GM21723 (cell line): ENCODE results near the gene EDN2.

ENCODE experiments used
- ATAC-seq: cut with Tn5 transposase; IDR thresholded peaks from one replicate; pipeline ENCODE4 v1.9.1; 2021; ENCODE audit warnings: mild to moderate bottlenecking, moderate library complexity; ENCODE audit not compliant: unreplicated experiment

The EDN2 gene

DNA sequence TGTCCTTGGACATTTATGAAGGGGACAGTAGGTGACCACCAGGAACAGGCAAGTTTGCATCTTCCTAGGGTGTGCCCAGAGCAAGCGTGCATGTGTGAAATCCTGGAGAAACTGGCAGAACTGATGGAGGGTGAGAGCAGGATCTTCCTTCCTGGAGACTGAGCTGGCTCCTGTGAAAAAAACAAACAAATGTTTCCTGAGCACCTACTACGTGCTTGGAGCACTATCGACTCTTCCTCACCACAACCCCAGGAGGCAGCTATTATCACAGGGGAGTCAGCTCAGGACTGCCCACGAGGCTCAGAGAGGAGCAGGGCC, 1.5 kb upstream of the EDN2 start:
- no peak for ATAC-seq

DNA sequence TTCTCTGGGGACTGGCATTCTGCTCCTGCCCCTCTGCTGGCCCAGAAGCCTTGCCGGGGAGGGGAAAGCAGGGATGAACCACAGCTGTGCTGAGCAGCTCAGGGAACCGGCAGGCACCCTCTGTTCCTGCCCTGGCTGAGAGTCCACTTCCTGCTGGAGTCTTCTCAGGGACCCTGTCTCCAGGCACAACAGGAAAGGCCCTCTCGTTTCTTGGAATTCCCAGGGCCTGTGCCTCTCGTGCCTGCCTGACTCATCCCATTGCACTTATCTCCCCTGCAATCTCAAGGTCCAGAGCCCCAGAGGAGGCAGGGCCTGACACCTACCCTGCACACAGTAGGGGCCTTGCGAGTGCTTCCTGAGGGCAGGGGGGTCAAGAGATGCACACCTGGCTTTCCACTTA, 1.1 kb upstream of the EDN2 start:
- no peak for ATAC-seq

DNA sequence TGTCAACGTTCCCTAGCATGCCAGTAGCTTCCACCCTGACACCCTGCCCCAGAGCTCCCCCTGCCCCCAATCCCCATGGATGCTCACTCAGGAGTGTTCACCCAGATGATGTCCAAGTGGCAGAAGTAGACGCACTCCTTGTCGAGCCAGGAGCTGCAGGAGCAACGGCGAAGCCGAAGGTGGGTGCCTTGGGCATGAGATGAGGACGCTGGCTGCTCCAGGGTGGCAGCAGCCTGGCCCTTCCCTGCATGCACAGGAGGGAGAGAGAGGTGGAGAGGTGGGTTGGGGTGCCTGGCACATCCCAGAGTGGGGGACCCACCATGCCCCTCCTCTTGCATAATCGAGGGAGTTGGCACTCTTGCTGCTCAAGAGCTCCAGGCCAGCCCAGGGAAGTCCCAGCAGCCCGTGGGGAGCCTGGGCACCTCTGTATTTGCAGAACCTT, 502 bp downstream of the EDN2 start:
- ATAC-seq, result no peak

DNA sequence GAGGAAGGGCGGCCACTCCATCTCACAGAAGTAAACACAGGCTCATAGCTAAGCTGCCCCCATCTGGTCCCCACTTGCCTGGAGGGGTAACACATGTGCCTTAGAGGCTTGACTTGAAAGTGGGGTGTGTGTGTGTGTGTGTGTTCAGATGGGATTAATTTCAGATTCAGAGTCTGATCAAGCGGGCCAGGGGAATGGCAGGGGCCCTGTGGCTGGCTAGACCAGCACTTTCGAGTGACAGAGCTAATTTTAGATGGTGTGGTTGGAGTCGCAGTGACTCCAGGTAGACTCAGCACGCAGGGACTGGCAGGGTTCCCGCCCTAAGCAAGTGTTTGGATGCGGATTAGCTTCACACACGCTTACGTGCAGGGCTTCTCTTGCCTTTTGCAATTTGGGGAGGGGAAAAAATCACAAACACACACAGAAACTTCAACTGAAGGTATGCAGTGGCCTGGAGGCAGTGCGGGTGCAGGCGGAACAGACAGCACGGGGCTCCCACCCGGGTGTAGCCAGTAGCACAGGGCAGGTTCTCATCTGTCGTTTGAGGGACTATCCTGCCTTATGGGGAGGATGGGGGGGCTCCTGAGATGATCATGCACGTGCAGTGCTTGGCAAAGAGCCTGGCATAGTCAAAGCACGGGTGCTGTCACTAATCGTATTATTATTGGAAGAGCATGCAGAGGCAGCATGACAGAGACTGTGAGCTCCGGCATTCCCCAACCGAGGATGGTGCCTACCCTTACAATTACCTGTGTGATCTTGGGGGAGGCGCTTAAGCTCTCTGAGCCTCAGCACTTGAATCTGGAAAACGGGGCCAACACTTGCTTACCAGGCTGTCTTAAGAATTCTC, 1.3 kb downstream of the EDN2 start:
- no peak for ATAC-seq

DNA sequence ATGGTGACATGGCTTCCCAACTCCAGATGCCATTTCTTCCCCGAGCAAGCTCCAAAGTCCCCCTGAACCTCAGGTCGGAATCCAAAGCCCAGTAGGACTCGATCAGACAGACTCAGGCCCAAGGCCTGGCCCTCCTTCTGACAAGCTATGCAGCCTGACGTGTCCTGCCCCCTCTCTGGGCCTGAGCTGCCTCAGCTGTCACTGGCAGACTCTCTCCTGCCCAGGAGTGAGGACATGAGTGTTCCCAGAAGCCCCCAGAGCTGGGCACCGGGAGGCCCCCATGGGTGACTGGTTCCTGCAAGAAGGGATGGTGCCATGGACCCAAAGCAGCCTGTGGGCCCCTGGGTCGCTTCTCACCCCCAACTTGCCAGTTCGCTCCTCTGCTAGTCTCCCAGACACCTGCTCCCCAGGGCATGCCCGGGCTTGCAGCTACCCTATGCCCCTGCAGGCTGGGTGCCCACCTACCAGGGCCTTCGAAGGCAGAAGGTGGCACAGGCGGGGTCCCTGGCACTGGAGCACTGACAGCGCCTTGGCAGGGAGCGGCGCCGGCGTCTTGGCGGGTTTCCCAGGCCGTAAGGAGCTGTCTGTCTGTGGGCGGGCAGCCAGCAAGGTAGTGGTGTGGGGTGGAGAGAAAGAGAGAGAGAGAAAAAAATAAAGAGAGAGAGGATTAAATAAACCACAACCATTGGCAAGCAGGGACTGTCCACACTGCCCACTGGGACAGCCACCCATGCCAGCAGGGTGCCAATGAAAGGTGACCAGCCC, 2.3 kb downstream of the EDN2 start:
- no peak for ATAC-seq

DNA sequence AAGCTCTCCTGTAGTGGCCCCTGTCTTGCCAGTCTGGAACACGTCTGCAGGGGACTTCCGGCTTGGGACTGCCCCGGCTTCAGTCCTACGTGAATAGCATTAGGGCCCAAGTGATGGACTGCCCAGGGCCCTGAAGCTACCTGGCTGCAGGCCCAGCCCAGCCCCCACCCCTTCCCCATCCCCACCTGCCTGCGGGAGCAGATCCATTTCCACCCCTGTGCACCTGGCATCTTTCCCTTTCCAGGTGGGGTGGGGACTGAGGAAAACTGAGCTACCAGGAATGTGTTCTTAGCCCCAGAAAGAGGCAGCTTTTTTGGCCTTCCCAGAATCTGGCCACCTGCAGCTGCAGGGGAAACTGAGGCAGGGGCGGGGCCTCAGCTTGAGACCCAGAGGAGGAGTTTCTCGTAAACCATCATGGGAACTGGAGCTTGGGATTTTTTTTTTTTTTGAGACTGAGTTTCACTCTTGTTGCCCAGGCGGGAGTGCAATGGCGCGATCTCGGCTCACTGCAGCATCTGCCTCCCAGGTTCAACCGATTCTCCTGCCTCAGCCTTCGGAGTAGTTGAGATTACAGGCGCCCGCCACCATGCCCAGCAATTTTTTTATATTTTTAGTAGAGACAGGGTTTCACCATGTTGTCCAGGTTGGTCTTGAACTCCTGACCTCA, 3.2 kb downstream of the EDN2 start:
- ATAC-seq, result no peak

DNA sequence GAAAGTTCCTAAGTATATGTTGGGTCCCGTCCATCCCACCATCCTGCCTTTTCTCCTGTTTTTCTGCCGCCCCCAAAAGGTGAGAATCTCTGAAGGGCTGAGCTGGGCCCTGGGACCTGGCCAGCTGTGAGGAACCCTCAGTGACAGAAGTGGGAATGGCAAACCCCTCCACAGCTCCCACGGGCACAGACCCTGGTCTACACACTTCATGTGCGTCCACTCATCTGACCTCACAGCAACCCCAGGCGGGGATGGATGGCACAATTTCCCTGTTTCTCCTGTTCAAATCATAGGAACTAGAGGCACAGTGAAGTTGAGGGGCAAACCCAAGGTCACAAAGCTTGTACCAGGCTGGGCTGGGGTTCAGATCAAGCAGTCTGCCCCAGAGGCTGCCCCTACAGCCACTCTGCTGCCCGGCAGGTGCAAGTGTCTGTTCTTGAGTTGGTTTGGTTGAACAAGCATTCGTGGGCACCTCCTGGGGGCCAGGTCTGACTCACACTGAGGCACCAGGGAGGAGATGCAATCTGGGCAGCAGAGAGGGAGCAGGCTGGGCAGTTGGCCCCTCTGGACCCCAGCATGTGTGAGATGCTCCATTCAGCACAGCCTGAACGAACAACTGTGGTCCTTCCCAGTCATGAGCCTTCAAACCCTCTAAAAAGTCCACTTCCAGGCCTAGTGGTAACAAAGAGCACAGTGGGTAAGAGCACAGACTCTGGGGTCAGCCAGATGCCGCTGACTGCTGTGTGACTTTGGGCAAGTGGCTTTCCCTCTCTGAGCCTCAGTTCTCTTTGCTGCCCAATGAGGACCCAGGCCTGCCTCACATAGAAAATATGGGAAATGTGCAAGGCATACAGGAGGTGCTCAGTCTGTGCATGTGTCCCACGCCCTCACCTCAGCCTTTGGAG, 4.0 kb downstream of the EDN2 start:
- ATAC-seq, result no peak

DNA sequence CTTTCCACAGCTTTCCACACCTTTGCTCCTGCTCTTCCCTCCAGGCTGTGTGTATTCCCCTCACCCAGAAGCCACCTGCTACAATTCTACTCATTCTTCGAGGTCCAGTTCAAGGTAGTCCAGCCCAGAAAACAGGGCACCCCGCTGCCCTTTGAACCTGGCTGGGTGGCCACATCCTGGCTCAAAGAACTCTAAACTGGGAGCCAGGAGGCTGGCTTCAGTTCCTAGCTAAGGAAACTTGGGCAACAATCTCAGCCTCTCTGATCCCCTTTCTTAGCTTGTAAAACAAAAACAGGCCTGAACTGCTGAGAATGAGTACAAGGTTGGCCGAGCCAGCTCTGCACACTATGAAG, 4.7 kb downstream of the EDN2 start:
- no peak for ATAC-seq

DNA sequence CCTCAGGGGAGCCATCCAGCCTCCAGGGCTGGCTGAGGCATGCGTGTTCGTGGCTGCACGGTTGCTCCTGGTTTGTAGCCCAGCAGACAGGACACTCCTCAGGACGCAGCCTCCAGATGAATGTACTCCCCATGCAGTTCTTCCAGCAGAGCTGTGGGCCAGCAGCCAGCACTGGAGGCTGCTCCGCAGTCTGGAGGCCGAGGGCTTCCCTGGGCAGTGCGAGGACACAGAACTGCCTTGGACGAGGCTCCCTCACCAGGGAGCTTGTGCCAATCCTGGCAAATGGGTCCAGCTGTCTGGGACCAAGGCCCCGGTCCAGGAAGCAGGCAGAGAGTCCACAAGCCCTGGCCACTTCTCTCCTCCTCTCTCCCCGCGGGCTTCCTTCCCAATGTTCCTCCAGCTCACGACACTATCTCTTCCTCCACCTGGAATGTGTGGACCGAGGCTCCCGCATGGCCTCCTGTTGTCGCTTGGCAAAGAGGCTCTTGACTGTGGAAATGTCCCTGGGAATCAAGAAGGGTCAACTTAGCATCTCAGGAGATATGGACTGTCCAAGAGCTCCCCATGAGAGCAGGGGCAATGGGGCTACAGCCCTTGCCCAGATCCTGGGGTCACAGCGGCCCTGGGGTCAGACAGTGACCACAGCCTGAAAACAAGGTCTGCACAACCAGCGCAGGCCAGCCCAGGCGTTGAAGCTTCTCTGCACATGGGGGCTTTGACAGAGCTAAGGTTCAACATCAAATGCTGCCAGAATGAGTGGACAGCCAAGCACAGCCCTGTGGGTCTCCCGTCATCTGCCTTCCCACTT, 5.3 kb downstream of the EDN2 start:
- ATAC-seq, result no peak

DNA sequence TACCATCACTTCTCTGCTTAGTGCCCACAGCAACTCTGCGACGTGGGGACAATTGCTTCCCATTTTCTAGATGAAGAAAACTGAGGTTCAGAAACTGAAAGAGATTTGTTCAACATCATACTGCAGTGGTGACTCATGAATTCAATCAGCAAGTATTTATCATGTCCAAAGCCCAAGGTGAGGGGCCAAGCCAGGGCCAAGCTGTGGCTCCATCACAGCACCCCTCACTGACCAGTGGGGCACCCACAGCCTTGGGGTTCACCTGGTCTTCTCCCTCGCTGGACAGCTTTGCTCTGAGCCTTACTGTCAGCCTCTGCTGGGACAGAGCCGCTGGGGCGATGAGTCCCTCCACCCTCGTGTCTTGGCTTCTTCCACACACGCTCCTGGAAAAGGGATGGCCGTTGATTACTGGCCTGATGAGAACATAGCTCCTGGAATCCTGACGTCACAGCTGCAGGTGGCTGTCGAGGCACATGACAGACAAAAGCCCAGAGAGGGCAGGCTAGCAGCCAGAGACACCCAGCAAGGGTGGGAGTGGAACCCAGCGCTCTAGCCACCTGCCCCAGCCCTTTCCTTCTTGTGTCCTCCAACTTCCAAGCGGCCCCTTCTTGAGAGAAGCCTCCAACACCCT, 6.2 kb downstream of the EDN2 start:
- ATAC-seq, result no peak

DNA sequence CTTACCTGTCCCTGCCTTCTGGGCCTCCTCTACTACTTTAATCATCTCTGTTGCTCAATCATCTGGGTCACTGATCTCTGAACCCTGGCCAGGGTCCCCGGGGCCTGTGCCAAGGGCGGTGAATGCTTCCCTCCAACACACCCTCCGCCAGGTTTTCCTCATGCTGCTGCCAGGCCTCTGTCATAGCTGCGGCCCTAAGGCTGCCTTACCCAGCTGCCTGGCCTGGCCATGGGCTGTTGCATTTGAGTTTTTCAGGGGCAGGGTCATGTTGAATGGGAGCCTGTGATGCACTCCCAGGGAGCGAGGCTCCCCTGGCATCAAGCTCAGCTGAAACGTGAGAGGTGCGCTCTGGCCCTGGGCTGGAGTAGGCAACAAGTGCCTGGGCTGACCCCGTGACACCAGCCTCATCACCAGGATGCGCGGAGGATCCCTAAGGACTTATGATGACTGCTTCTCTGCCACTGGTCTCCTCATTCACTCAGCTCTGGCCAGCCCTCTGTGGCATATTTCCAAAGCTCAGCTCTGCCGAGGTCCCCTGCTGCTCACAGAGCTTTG, 7.6 kb downstream of the EDN2 start:
- no peak for ATAC-seq

DNA sequence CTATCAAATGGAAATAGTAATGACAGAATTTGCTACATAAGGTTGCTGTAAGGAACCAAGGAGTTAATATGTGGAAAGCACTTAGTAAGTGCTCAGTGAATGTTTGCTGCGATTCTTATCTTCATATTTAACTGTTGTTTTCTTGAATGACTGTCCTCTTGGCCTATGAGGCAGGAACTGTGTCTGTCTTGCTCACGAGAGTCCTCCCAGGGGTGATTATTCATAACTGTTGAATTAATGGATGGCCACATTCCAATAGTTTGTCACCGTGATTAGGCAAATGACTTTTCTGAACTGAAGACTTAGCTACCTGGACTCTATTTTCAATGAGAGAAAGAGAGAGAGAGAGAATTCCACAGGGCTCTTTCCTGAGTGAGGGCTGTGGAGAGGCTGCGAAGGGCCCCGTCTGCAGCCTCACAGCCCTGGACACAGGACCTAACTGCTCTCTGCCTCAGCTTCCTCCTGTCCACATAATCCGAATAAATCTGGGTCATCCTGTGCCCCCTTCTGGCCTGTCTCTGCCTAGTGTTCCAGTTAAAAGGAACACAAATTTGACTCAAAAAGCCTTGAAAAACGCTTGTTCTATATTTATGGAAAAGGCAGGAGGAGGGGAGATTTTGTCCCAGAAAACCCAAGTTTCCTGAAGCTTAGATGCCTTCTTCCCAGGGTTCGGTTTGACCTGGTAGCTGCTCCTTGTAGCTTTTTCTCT, 8.5 kb downstream of the EDN2 start:
- no peak for ATAC-seq

DNA sequence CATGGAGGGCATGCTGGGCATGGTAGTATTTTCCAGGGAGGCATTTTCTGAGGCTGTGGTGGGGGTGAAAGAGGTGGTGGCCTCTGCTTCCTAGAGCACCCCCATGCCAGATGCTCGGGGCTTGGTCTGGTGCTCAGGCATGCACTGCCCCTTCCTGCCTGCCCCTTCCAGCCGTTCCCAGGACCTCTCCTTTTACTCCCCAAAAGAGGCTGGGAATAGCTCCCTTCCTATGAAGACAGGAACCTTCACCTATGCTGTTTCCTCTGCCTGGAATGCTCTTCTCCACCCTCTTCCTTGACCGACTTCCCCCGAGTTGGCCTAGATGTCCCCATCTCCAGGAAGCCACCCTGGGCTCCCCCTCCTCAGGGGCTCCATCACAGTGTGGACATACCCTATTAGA, 9.1 kb downstream of the EDN2 start:
- no peak for ATAC-seq

DNA sequence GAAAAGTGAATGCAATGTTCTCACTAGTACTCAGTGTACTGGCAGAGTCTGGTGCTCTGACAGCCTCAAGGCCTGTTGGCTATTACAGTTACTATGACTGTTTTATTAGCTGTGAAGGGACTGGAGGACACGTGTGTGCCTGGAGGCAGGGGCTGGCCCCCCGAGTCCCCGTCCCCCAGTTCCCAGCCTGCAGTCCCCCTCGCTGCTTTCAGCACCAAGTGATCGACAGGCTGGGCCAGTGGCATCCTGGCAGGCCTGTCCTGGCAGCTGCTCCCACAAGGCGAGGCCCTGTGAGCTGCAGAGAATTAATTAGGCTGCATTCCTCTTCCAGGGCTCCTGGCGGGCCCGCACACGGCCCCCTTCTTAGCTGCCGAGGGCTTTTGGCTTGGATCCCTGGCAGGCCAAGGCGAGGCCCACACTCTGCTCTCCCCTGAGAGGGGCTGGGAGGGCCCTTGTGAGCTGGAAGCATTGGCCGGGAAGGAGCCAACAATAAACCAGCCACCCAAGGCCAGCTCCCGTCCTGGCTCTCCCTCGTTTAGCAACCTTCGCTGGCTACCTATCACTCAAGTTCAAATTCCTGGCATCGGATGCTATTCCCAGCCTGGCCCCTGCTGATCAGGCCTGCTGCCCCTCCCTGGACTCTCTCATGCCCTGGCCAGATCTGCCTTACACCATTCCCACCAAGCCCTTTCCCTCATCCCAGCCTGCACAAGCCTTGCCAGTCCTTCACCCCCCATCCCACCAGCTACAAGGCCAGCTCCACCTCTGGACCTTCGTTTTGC, 9.8 kb downstream of the EDN2 start:
- no peak for ATAC-seq

DNA sequence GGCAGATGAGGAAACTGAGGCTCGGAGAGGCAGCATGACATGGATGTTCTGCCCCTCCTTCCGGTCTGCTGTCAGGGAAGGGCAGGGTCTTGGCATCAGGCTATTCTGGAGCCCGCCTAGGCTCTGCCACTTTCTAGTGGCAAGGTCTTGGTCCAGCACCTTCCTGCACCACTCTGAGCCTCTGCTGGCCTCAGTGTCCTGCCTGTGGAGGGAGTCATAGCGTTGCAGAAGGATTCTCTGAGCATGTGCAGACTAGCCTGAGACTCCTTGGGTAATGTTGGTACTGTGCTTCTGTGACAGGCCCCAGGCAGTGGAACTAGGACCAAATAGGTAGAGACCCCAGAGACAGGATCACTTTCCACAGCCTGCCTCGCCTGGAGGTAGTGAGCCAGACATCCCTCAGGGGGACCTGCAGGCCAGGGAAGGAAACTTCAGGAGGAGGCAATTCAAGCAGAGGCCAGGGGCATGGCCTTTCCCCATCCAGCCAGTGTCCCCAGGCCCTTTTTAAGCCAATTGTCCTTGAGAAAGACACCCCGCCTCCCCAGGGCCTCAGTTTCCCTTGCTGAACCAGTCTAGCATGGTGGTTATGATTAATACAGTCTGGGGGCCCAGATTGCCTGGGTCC, 10.6 kb downstream of the EDN2 start:
- ATAC-seq, result no peak

DNA sequence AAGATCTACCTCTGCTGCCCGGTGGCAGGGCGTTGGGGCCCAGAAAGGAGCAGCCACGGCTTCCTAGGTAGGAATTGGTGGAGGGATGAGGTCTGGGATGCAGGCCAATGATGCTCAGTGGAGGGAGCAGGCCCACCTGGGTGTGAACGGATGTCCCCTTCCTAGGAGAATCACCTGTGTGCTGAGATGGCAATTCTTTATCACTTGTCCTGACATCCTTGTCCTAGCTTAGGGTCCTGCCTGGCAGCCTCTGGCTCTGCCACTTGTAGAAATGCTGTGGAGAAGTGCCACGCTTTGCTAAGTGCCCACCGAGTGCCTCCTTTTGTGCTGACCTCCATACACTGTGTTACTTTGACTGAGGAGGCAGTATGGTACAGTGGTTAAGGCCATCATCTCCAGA, 12.8 kb downstream of the EDN2 start:
- no peak for ATAC-seq

DNA sequence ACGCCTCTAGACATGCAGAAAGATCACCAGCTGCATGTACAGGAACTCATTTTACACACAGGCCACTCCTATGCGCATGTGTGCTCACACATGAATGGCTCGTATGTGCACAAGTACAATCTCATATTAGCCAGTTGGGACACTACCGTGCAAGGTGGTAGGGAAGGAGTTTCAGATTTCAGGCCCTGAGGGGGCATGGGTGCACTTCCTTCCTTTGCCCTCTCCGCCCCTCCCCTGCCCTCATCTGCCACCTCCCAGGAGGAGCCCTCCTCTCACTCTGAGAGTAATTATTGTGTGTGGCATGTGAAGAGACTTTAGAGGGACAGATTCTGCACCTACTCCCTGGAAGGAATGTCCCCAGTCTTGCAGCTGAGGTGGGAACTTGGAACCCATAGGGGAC, 14.8 kb downstream of the EDN2 start:
- no peak for ATAC-seq
